Measurements from ENCODE around the gene ELAVL1.
"Not testable (repeated sequence)": the region's sequence is repeated elsewhere in the genome, so short reads cannot be mapped to it uniquely, and the experiment has no call there.

DNA sequence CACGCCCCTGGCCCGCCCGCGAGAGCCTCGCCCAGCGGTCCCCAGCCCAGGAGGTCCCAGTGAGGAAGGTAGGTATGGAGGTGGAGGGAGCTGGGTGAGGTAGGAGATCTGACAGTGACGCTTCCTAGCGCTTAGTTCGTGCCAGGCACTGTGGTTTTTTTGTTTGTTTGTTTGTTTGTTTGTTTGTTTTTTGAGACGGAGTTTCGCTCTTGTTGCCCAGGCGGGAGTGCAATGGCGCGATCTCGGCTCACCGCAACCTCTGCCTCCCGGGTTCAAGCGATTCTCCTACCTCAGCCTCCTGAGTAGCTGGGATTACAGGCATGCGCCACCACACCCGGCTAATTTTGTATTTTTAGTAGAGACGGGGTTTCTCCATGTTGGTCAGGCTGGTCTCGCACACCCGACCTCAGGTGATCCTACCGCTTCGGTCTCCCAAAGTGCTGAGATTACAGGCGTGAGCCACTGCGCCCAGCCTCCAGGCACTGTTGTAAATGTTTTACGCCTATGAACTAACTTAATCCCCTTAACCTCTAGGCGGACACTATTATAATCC is 87.3 kb downstream of the ELAVL1 start:
- TF ChIP-seq, protein P1, sequence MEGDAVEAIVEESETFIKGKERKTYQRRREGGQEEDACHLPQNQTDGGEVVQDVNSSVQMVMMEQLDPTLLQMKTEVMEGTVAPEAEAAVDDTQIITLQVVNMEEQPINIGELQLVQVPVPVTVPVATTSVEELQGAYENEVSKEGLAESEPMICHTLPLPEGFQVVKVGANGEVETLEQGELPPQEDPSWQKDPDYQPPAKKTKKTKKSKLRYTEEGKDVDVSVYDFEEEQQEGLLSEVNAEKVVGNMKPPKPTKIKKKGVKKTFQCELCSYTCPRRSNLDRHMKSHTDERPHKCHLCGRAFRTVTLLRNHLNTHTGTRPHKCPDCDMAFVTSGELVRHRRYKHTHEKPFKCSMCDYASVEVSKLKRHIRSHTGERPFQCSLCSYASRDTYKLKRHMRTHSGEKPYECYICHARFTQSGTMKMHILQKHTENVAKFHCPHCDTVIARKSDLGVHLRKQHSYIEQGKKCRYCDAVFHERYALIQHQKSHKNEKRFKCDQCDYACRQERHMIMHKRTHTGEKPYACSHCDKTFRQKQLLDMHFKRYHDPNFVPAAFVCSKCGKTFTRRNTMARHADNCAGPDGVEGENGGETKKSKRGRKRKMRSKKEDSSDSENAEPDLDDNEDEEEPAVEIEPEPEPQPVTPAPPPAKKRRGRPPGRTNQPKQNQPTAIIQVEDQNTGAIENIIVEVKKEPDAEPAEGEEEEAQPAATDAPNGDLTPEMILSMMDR (IDR thresholded peaks at IDR 0.05), result peak; percentile 30
- TF ChIP-seq EZH2 (IDR thresholded peaks at IDR 0.05; ENCODE audit: borderline replicate concordance, insufficient read depth, low read depth, low read length, poor library complexity, severe bottlenecking), result not testable (repeated sequence)

Measured in B cell (primary cell).